Measurements from ENCODE around the gene ZFP42. TPM values are rescaled to one million over a fixed set of nuclear protein-coding genes. Genes with fewer than 3 reads are reported as not detected.
"Not testable (repeated sequence)": the region's sequence is repeated elsewhere in the genome, so short reads cannot be mapped to it uniquely, and the experiment has no call there.

ZFP42 gene
- not detected in 2 replicates for total RNA-seq (2014; rRNA removed; shearing (Covaris generic); ENCODE audit: low replicate concordance)

GRCh38 chr4:187995322-187996207 lies at the start of gene ZFP42:
Gene ZFP42 (plus strand): TSS chr4:187995771. CDS start chr4:188002808, 7,037 bp downstream.
- no peaks in the 10 kb centered on the region for H3K9me3 ChIP-seq
- no peak for DNase-seq
- H3K4me3 ChIP-seq, result no peak within 1 kb of the TSS
- no peaks in the 10 kb centered on the region for H3K36me3 ChIP-seq
- no peaks in the 10 kb centered on the region for H3K27me3 ChIP-seq

GRCh38 chr4:187961171-187961570 lies 34.4 kb upstream of the ZFP42 start:
- Histone ChIP-seq H3K4me3 (no peak overlapping the region), H3K27me3 (no peaks in the 10 kb centered on the region), H3K36me3 (no peaks in the 10 kb centered on the region), H3K9me3 (no peaks in the 10 kb centered on the region)
- DNase-seq, result no peak

- Histone ChIP-seq H3K9me3 (no peaks in the 10 kb centered on the region), H3K36me3 (no peaks in the 10 kb centered on the region), H3K4me3 (no peak overlapping the region), H3K27me3 (no peaks in the 10 kb centered on the region)
- no peak for DNase-seq
Observed at GRCh38 chr4:187961961-187962360, 33.6 kb upstream of the ZFP42 start.

GRCh38 chr4:187962926-187963325 lies 32.6 kb upstream of the ZFP42 start:
- H3K9me3 ChIP-seq, result no peaks in the 10 kb centered on the region
- no peak overlapping the region for H3K4me3 ChIP-seq
- no peak for DNase-seq
- no peaks in the 10 kb centered on the region for H3K27me3 ChIP-seq
- H3K36me3 ChIP-seq, result no peaks in the 10 kb centered on the region

GRCh38 chr4:187965726-187966125 lies 29.8 kb upstream of the ZFP42 start:
- DNase-seq, result no peak
- Histone ChIP-seq H3K27me3 (no peaks in the 10 kb centered on the region), H3K36me3 (no peaks in the 10 kb centered on the region), H3K9me3 (no peaks in the 10 kb centered on the region), H3K4me3 (no peak overlapping the region)

- Histone ChIP-seq H3K36me3 (no peaks in the 10 kb centered on the region), H3K9me3 (no peaks in the 10 kb centered on the region), H3K27me3 (no peaks in the 10 kb centered on the region), H3K4me3 (no peak overlapping the region)
- DNase-seq, result no peak
Observed at GRCh38 chr4:187972135-187972534, 23.4 kb upstream of the ZFP42 start.

GRCh38 chr4:187983746-187984145 lies 11.8 kb upstream of the ZFP42 start:
- H3K27me3 ChIP-seq, result no peaks in the 10 kb centered on the region; the same call in 1 of the 2 replicates
- no peak for DNase-seq
- no peak overlapping the region for H3K4me3 ChIP-seq
- no peaks in the 10 kb centered on the region for H3K9me3 ChIP-seq
- no peaks in the 10 kb centered on the region for H3K36me3 ChIP-seq

GRCh38 chr4:187992971-187993370 lies 2.6 kb upstream of the ZFP42 start:
- no peaks in the 10 kb centered on the region; the same call in 1 of the 2 replicates for H3K27me3 ChIP-seq
- H3K4me3 ChIP-seq, result no peak overlapping the region
- H3K36me3 ChIP-seq, result no peaks in the 10 kb centered on the region
- no peak for DNase-seq
- no peaks in the 10 kb centered on the region for H3K9me3 ChIP-seq

GRCh38 chr4:187993827-187994226 lies 1.7 kb upstream of the ZFP42 start:
- Histone ChIP-seq H3K9me3 (no peaks in the 10 kb centered on the region), H3K27me3 (no peaks in the 10 kb centered on the region), H3K36me3 (no peaks in the 10 kb centered on the region), H3K4me3 (no peak overlapping the region)
- peak; percentile 5 for DNase-seq

- Histone ChIP-seq H3K36me3 (no peaks in the 10 kb centered on the region), H3K27me3 (no peaks in the 10 kb centered on the region), H3K4me3 (no peak overlapping the region), H3K9me3 (no peaks in the 10 kb centered on the region)
- DNase-seq, result no peak
Observed at GRCh38 chr4:187996502-187997177, 1.1 kb downstream of the ZFP42 start.

GRCh38 chr4:187997991-187998390 lies 2.4 kb downstream of the ZFP42 start:
- H3K36me3 ChIP-seq, DNase-seq, H3K27me3 ChIP-seq, H3K4me3 ChIP-seq, H3K9me3 ChIP-seq: not testable (repeated sequence)

GRCh38 chr4:187999406-187999932 lies 3.9 kb downstream of the ZFP42 start:
- DNase-seq, result no peak
- no peaks in the 10 kb centered on the region for H3K36me3 ChIP-seq

GRCh38 chr4:188002323-188002722 lies 6.8 kb downstream of the ZFP42 start:
- Histone ChIP-seq H3K27me3 (no peaks in the 10 kb centered on the region), H3K9me3 (no peaks in the 10 kb centered on the region), H3K36me3 (no peaks in the 10 kb centered on the region), H3K4me3 (no peak overlapping the region)
- no peak for DNase-seq

More at GRCh38 chr4:187999406-187999932, 3.9 kb downstream of the ZFP42 start:
- Histone ChIP-seq H3K4me3 (no peak overlapping the region), H3K9me3 (no peaks in the 10 kb centered on the region), H3K27me3 (no peaks in the 10 kb centered on the region)

GRCh38 chr4:188002751-188003150 lies 7.2 kb downstream of the ZFP42 start:
- Histone ChIP-seq H3K4me3 (no peak overlapping the region), H3K36me3 (no peaks in the 10 kb centered on the region), H3K27me3 (no peaks in the 10 kb centered on the region), H3K9me3 (no peaks in the 10 kb centered on the region)
- no peak for DNase-seq

GRCh38 chr4:188005561-188005960 lies 10.0 kb downstream of the ZFP42 start:
- no peak overlapping the region for H3K4me3 ChIP-seq
- no peak for DNase-seq
- H3K27me3 ChIP-seq, result no peaks in the 10 kb centered on the region
- H3K9me3 ChIP-seq, result 0 out of 2 replicates have a peak, but pooled peaks cover 3% of the 10 kb centered on the region
- H3K36me3 ChIP-seq, result no peaks in the 10 kb centered on the region

- no peak for DNase-seq
- H3K9me3 ChIP-seq, result 0 out of 2 replicates have a peak, but pooled peaks cover 3% of the 10 kb centered on the region
- no peaks in the 10 kb centered on the region for H3K27me3 ChIP-seq
- no peak overlapping the region for H3K4me3 ChIP-seq
- no peaks in the 10 kb centered on the region for H3K36me3 ChIP-seq
Observed at GRCh38 chr4:188006285-188006848, 10.8 kb downstream of the ZFP42 start.

GRCh38 chr4:188008377-188008776 lies 12.8 kb downstream of the ZFP42 start:
- no peak overlapping the region for H3K4me3 ChIP-seq

More at GRCh38 chr4:188008377-188008776, 12.8 kb downstream of the ZFP42 start:
- peak; percentile 62 for DNase-seq
- H3K27me3 ChIP-seq, result no peaks in the 10 kb centered on the region
- 0 out of 2 replicates have a peak, but pooled peaks cover 3% of the 10 kb centered on the region for H3K9me3 ChIP-seq
- no peaks in the 10 kb centered on the region for H3K36me3 ChIP-seq

Data from MG63 (cell line).